Esophagus squamous epithelium (tissue), 4 donors: ENCODE data around the gene RBFOX2.

ENCODE experiments used
- CTCF ChIP-seq, 6 experiments: fragments of 450-650 bp in 4 of 6; fragments of 200-600 bp in 2 of 6; sonication (generic) in 2 of 6; IDR thresholded peaks; one replicate each; pipeline ENCODE4 v1.5.1; 2016 to 2019; ENCODE audit warnings: antibody characterized with exemption in 6 of 6, mild to moderate bottlenecking in 4 of 6, moderate library complexity in 4 of 6
- POLR2A ChIP-seq, 4 donors: fragments of 450-650 bp; IDR thresholded peaks; one replicate each; pipeline ENCODE4 v1.6.1; 2017; ENCODE audit warnings: antibody characterized with exemption in 4 of 4, mild to moderate bottlenecking in 4 of 4, moderate library complexity in 3 of 4

- TF ChIP-seq CTCF (IDR thresholded peaks at IDR 0.05) (peak in 1 of 6 experiments; percentile 5), POLR2A (IDR thresholded peaks at IDR 0.05) (peak in 2 of 4 donors; percentile 24 to 48)
Observed at GRCh38 chr22:35840302-35840739, 188.3 kb downstream of the RBFOX2 start.
